ENCODE results near the gene MCHR1.

- no peak for TF ChIP-seq CTCF (IDR thresholded peaks at IDR 0.05)
- TF ChIP-seq POLR2A (IDR thresholded peaks at IDR 0.05), result no peak
Observed at GRCh38 chr22:40720538-40721256, 41.4 kb downstream of the MCHR1 start.
